Colon (tissue), 2 donors: ENCODE measurements around the gene KCND2.
"Not testable (repeated sequence)": the region's sequence is repeated elsewhere in the genome, so short reads cannot be mapped to it uniquely, and the experiment has no call there.

ENCODE experiments used
- FAIRE-seq: peaks from 2 replicates; lab custom pipeline; 2012; peaks lifted over from hg19 to GRCh38; lab: Jason Lieb, UNC
- donor health status: control.
- donor health status: control.

KCND2 gene

DNA sequence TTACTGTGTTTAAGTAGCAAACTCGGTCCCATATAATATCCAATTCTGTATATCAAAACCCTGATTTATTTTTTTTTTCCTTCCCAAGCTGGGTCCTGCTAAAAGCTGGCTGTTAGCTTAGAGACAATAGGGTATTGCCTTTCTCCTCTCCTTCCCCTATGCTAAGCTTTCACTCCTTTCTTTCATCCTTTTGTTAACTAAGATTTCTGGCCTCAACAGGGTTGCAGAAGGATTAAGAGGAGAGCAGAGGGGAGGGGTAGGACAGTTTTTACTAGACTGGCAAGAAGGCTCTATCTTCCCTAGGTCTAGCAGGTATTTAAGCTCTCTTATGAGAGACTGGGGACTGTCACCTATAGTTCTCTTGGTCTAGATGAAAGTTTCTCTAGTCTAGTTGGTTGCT is 229.2 kb downstream of the KCND2 start:
- no peak for FAIRE-seq

DNA sequence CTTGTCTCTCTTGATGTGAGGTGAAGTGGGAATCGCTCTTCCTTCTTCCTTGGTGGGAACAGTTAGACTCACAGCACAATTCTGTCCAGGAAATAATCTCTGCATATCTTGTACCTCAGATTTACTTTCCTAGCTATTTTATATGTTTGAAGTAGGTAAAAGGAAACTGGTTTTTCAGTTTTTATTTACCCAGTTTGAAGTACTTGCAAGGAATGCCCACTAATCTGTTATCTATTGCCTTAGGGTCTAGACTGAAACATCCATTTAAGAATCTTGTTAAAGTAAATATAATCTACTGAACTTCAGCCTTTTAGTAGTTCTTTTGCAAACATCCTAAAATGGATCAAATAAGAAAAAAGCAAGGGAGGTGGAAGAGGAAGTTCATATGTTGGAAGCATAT is 229.8 kb downstream of the KCND2 start:
- no peak for FAIRE-seq

DNA sequence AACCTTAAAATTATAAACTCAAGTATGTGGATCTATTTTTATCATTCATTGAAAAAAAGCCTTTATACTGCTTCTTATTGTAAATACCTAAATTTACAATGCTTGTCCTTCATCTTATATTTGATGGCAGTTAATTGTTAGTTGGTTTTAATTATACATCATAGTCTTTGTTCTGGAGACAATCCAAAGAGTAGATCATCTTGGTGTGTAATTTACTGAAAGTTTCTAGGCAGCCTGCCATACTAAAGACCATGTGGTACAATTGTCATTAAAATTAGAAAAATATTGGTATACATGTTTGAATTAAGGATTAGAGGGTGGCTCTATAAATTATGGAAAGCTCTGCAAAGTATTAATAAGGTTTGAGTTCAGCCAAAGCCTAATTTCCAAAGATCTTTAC is 231.4 kb downstream of the KCND2 start:
- peak; percentile 43 for FAIRE-seq

DNA sequence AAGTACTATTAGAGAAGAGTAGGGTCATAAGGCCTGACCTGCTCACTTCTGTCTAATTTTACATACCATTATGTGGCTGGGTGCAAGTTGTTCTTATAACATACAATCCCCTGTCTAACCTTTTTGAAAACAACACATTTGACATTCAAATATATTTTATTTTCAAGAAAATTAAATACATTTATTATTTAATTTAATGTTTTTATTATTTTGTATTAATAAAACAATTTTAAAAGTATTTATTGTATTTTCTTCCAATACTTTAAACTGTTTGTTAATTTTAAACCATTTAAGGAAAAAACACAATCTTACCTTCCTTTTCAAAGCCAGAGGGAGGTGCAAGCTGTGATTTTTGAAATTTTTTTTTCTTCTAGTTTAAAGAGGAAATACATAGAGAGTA is 232.8 kb downstream of the KCND2 start:
- peak; percentile 87 for FAIRE-seq

DNA sequence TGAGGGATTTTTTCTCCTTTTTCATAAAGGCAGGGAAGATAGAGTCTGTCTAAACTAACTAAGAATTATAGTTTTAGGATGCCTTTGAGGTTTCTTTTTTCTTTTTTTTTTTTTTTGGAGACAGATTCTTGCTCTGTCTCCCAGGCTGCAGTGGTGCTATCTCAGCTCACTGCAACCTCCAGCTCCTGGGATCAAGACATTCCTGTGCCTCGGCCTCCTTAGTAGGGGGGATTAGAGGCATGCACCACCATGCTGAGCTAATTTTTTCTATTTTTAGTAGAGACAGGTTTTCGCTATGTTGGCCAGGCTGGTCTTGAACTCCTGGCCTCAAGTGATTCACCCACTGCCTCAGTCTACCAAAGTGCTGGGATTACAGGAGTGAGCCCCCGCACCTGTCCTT is 239.7 kb downstream of the KCND2 start:
- FAIRE-seq, result no peak

DNA sequence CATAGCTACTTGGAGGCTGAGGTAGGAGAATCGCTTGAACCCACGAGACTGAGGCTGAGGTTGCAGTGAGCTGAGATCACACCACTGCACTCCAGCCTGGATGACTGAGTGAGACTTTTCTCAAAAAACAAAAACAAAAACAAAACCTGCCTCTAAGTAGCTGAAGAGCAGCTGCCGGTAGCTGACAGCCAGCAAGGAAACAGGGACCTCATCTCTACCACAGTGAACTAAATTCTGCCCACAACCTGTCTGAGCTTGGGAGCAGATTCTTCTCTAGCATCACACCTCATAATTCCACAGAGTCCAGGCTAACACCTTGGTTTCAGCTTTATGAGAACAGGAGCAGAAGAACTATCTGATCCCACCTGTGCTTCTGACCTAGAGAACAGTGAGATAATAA is 246.2 kb downstream of the KCND2 start:
- FAIRE-seq, result no peak

DNA sequence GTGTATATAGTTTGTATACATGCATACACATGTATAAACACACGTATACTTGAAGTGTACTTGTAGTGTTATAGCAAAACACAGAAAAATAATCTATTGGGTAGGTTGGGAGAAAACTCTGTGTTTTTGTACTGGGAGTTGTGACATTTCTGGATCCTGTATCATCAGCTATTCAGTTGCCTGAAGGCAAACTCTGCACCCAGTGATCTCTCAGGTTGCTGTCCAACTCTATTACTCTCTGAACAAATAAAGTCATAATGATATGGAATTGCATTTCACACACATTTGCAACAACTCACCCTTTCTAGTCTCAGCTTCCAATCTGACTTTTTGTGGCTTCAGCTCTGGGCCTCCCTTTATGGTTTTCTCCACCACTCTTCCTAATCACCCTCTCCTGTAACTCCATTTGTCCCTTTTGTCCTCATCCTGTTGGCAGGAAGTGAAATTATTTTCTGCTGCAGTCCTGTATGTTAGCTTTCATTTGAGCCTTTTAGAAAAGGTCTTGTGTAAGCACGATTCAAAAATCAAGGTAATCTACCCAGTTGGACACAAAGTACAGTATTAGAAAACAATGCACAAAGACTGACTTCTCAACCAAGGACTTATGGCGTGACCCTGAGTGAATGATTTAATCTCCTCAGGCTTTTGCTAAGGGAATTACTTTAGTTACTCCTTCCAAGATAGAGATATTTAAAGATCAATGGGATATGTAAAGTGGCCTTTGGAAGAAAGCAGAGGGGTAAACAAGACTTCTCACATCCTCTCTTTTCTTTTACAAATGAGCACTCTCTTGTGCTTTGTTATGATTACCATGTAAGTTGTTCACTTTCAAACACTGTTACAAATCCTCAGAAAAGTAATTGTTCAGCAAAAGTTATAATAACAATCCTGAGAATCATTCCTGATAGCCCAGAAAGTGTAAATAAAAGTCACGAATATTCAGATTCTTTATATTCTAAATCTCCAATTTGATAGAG is 249.1 kb downstream of the KCND2 start:
- no peak for FAIRE-seq

DNA sequence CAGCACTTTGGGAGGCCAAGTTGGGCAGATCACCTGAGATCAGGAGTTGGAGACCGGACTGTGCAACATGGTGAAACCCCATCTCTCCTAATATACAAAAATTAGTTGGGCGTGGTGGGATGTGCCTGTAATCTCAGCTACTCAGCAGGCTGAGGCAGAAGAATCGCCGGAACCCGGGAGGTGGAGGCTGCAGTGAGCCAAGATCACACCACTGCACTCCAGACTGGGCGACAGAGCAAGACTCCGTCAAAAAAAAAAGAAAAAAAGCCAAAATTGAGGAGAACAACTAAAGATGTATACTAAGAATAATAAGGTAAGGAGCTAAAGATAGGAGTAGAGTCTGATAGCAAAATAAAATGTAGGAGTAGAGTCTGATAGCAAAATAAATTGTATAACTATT is 251.0 kb downstream of the KCND2 start:
- no peak for FAIRE-seq

DNA sequence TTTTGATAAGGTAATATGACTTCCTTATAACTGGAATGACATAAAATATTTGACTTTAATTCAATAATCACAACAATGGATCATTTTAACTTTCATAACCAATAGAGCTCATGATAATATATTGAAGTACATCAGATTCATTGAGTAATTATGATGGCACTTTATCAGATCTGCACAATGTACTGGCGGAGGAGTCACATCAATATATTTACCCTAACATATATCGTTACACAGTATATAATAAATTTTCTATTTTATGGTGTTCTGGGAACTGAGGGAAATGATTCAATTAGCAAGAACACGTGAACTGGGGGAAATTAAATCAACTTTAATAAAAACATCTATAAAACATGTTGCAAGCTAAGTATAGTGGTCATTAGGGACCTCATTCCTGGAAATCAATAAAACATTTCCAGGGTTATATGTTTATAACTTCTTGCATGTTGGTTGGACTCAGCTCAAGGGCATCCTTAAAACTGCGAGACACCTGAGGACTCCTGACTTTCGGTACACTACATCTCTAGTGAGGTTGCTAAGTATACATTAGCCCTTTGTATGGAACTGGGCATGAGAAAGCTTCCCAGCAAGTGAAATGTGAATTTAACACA is 254.0 kb downstream of the KCND2 start:
- no peak for FAIRE-seq

DNA sequence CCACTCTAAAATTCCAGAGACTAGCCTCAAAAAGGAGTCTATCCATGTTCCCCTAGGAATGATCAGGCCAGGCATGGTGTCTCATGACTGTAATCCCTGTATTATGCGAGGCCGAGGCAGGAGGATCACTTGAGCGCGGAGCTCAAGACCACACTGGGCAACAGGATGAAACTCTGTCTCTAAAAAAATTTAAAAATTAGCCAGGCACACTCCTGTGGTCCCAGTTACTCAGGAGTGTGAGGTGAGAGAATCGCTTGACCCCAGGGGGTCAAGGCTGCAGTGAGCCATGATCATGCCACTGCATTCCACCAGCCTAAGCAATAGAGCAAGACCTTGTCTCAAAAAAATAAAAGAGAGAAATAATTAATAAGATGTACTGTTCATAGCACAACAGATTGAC is 256.8 kb downstream of the KCND2 start:
- FAIRE-seq, result no peak

DNA sequence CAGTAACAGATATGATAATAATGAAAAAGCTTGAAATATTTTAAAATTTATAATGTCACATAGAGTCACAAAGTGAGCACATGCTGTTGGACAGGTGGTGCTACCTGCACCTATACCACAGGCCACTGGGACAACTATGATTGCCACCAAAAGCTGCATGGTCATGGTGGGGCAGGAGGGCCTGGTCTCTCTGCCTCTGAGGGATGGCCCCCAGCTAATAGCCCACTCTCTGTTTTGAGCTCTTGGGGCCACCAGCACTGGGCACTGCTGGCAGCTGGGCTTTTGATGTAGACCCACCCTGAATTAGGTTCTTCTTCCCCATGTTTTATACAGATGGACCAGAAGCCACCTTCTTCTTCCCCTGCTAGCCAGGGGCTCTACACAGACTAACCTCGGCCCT is 265.4 kb downstream of the KCND2 start:
- FAIRE-seq, result no peak

DNA sequence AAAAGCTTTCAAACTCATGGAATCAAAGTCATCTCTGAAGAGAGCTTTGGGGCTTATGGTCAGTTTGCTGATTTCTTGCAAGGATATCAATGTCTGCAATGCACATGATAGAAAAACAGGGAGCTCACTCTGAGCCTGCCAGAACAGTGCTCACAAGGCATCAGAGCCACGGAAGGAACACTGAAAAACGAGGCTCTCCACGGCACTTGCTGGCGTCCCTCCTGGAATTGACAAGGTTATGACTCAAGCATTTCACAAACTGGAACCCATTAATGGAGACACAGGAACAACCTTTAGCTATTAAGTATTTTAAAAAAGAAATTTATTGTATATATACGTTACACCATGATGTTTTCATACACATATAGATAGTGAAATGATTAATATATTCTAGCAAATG is 266.3 kb downstream of the KCND2 start:
- FAIRE-seq, result no peak

DNA sequence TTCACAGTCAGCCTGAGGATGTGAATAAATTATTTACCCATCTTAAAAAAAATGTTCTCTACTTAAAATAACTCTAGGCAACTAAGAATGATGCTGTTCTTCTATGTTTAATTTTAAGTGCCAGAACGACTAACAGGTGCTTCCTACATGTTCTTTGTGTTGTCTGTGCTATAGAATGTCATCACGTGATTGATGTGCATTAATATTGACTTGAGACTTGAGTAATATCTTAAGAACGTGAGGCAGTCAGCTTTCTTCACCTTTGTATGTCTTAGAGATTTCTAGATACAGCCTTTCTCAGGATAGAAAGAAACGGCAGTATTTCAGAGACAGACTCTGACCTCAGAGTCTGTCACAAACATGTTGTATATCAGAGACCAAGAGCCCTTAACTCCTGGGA is 274.6 kb downstream of the KCND2 start:
- FAIRE-seq, result no peak

DNA sequence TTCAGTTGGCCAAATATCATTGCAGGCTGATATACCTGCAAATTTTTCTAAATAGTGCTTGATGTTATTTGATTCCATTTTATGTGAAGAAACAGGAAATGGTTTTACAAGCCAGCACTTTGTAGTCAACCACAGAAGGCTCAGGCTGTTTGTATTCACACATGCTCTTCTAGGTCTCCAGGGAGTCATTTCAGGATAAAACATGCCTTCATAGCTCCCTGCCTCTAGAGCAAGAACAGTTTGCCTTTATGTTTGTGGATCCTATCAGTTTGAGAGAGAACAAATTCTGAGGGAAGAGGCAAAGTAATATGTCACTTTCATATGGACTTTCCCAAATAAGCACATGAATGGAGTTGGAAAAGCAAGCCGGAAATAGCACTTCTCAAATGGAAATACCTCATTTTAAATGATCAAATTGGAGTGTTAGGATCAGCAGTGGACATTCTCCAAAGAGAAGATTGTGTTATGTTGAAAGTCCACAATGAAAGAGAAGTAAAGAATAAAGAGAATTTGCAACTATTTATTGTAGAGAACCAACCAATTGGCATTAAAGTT is 277.6 kb downstream of the KCND2 start:
- no peak for FAIRE-seq

DNA sequence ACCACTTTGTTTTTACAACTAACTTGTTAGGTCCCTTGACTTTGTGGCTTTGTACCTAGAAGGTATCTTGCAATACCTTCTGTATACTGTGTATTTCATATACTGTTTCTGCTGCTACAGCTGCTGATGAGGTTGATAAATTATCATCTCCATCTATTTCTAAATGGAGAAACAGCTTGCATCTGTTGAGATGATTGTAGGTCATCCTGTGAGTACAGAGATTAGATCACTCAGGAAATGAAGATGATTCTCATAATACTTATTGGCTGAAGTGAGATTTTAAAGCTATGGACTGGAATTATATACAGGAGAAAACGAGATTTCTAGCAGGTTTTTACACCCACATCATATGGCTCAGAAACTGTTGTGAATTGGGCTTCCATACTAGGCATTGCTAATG is 280.5 kb downstream of the KCND2 start:
- FAIRE-seq, result no peak

DNA sequence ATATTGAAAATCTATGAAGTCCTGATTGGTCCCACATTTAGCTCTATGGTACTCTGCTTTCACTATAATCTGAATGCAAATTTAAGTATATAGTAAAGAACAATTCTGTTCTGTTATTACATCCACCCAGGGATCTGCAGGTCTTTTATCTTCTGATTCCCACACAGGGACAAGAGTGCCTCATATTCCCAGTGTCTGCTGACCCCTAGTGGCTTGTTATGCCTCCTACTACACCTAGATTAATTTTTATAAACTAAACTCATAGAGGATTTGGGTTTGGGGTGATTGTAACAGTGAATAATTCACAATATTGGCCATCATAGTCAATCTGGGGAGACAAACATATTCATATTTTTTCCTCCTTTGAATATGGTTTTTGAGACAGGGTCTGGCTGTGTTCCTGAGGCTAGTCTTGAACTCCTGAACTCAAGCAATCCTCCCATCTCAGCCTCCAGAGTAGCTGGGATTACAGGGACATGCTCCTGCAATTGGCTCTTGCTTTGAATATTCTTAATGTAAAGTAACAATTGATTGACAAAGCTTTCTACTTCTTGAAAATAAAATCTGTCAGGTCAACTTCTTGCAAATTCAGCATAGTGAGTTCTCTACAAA is 282.1 kb downstream of the KCND2 start:
- no peak for FAIRE-seq

DNA sequence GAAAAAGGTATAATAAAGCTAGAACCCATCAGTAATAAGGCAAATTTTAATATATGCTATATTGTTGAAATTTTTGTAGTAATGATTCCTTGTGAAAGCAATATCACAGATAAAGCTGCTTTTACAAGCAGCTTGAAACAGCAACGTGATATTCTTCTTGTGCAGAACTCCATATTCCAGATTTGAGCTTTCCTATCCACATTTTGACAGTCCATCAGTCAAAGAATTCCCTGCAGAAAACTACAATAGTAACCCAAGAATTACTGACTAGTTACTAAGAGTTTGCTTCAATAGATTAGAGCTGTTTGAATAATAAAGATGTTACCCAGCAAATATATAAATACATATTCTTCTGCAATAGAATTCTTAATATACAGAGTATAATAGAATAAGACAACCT is 291.2 kb downstream of the KCND2 start:
- no peak for FAIRE-seq

DNA sequence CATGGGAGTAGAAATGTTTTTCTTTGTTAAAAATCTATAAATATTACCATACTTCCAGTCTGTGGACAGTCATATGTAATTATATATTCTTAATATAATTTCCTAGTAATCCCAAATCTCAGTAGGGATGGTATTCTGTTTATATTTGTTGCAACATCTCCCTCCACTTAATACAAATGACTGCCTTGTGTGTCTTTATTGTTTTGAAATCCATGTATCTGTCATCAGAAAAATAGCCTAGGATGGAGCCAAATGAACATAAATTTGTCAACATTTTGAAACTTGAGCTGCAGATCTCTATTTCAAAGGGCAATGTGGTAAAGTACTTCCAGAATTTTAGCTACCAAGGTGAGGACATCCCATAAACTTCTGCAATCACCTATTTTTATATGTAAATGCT is 294.2 kb downstream of the KCND2 start:
- FAIRE-seq, result no peak

DNA sequence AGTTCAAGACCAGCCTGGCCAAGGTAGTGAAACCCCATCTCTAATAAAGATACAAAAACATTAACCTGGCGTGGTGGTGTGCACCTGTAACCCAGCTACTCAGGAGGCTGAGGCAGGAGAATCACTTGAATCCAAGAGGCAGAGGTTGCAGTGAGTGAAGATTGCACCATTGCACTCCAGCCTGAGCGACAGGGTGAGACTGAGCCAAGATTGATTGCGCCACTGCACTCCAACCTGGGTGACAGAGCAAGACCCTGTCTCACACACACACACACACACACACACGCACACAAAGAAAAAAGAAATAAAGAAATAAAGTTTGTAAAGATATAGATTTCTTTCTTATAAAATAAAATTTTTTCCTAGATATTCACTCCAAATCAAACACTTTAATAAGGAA is 305.7 kb downstream of the KCND2 start:
- FAIRE-seq, result not testable (repeated sequence)

DNA sequence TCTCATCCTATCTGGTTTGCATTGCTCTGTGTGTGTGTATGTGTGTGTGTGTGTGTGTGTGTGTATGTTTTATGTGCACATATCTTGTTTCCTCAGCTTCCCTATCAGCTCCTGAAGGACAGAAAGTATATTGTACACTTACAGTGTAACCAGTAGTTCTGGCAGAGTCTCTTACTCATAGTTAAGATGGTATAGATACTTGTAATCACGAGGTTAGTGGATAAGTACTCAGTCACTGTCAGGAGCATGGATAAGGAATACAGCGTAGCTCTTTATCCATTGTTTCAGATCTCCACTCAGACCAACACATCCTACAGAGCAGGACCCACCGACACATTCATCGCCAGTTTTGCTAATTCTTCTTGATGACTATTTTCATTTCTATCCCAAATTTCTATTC is 309.9 kb downstream of the KCND2 start:
- no peak for FAIRE-seq

DNA sequence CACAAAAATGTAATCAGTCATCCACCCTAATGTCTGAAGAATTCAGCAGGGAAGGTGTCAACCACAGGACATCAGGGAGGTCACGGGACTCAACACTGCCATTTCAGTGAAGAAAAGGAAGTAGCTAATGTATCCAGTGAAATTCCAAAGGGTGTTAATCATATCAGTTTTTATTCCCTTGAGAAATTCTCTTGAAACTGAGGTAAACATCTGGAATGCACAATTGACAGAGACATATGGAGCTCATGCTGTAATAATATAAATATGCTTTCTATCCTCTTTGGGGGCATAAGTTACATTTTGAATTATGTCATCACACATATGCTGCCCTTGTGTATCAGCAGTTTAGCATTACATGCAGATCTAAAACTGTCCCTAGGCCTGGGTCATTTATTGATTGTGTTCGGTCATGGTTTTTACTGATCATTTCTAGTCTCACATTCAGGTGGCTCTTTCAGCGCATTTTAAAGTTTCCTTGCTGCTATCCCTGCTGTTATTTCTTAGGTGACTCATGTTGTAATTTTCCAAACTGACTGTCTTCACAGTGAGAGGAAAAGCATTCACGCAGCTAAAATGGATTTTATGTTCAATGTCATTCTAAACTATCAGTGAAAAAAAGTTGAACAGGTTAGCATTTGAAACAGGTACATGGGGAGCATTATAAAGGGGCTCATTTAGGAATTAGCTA is 311.1 kb downstream of the KCND2 start:
- FAIRE-seq, result no peak

DNA sequence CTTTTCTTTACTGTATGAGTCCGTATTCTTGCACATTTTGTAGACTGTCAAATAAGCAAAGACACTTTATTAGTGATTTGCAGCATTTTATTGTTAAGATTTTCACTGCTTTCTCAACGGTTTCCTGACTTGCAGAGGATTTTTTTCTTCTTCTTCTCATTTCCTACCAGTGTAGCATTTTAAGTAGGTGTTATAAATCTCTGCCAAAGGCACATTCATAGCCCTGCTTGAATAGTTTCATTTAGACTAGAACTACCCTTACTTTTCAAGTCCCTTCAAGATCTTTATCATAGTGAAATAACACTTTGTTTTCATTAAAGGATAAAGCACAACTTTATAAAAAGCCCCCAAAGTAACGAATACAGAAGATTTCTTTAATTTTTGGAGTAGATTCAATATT is 313.6 kb downstream of the KCND2 start:
- FAIRE-seq, result no peak
